Measurements from ENCODE around the gene HNRNPAB.
"Not testable (repeated sequence)": the region's sequence is repeated elsewhere in the genome, so short reads cannot be mapped to it uniquely, and the experiment has no call there.

The HNRNPAB gene

DNA sequence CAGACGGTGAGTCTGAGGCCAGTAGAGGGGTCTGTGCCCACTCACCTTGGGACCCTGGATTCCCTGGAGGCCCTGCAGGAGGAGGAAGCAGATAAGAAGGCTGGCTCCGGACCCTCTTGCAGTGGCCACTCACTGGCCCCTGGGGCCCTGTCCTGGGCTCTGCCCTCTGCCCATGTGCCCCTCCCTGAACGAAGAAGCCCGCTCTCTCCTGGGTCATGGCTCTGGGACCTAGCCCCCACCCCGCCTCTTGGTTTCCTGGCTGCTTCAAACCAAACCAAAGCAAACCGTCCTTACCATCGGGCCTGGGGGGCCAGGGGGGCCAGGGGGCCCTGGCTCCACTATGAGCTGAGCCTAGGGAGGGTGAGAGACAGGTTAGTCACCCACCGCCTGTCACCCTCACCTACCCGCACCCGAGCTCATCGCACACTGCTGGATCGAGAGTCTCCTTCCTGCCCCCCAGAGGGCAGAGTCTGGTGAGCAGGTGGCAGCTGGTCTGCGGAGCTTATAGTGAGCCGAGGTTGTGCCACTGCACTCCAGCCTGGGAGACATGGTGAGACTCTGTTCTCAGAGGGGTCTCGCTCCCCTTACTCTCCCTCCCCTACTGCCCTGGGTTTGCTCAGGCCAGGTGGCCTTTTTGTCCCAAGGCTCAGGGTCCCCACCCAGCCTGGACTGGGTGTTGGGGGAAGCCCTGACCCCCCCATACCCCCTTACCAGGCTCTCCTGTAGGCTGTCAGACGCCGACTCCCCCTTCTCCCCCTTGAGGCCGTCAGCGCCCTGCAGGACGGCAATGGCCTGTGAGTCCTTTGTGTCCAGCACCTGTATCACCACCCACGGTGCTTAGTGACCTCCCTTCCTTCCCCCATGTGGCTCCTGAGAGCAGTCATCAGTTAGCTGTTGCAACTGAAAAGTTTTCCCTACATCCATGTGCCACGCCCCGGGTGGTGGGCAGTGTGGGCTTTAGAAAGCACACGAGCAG lies 43.4 kb downstream of the HNRNPAB start:
- no peak for DNase-seq

DNA sequence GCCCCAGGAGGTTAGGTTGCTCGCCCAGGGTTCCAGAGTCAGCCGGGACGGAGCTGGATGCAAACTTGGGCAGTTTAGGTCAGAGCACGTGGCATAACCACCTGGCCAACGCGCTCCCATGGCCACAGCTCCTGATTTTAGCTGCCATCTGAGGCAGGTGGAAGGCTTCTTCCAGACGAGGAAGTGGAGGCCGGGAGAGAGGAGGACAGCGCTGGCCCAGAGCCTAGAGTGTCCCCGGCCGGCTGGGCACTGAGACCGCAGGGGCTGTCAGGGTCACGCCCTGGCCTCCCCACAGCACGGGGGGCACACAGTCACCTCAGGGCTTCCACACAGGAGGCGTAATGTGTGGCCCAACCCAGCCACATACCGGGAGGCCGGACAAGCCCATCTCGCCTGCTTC lies 44.4 kb downstream of the HNRNPAB start:
- DNase-seq: no peak

GRCh38 chr5:178249191-178249989 lies 45.1 kb downstream of the HNRNPAB start:
- DNase-seq: no peak

GRCh38 chr5:178250263-178250662 lies 45.9 kb downstream of the HNRNPAB start:
- no peak for DNase-seq

DNA sequence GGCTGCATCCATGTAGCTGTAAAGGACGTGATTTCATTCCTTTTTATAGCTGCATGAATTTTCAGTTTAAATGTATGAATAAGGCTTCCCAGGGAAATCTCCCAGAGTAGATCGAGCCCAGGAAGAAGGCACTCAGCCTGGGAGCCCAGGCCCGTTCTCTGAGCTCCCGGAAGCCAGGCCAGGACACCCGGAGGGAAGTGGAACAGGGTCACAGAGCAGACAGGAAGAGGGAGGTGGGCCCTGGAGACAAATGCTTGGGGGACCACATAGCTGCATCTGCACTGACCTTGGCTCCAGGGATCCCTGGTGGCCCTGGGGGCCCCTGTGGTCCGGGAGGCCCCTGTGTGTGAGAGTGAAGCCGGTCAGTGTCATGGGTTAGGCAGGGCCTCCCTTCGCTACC lies 47.9 kb downstream of the HNRNPAB start:
- DNase-seq: no peak

- DNase-seq: not testable (repeated sequence)
Measured at GRCh38 chr5:178253632-178254031, 49.3 kb downstream of the HNRNPAB start.

- no peak for DNase-seq
Measured at GRCh38 chr5:178256746-178257145, 52.4 kb downstream of the HNRNPAB start.

- no peak for DNase-seq
Measured at GRCh38 chr5:178257650-178258049, 53.3 kb downstream of the HNRNPAB start.

GRCh38 chr5:178259623-178260536 lies 55.5 kb downstream of the HNRNPAB start:
- DNase-seq: no peak

All from NCI-H2171 (cell line).